ENCODE data around the gene ICAM1. TPM values are rescaled to one million over a fixed set of nuclear protein-coding genes. Genes with fewer than 3 reads are reported as not detected.

Gene ICAM1
- total and polyA plus RNA-seq, 10 of the 15 experiments (the other 5 are each of a cell fraction or from before 2014, with no cell fraction given): 7.6 to 115 (median 60.2) TPM

GRCh38 chr19:10295305-10295846 lies 24.5 kb downstream of the ICAM1 start (continued):
- TF ChIP-seq ZNF592 (IDR thresholded peaks at IDR 0.05) (no peak), CBFB (IDR thresholded peaks at IDR 0.05; ENCODE audit: low read depth) (no peak), PAX5 (IDR thresholded peaks at IDR 0.05; ENCODE audit: borderline replicate concordance, low read depth, low read length) (no peak), JUND (IDR thresholded peaks at IDR 0.05; ENCODE audit: low read depth, low read length) (no peak), RELA (IDR thresholded peaks at IDR 0.05; ENCODE audit: borderline replicate concordance, partially characterized antibody) (no peak), CHD4 (IDR thresholded peaks at IDR 0.05) (no peak), SUZ12 (IDR thresholded peaks at IDR 0.05; ENCODE audit: unreplicated experiment) (no peak), SREBF2 (IDR thresholded peaks at IDR 0.05; ENCODE audit: low read length) (no peak), ZBTB40 (IDR thresholded peaks at IDR 0.05; ENCODE audit: borderline replicate concordance) (no peak), MXI1 (IDR thresholded peaks at IDR 0.05; ENCODE audit: low read depth, low read length) (peak; percentile 73), ATF7 (IDR thresholded peaks at IDR 0.05; ENCODE audit: low read depth) (no peak), MTA2 (IDR thresholded peaks at IDR 0.05; ENCODE audit: low read depth) (peak; percentile 35; the same call in 1 of the 2 replicates), TAF1 (IDR thresholded peaks at IDR 0.05; ENCODE audit: borderline replicate concordance, low read depth, low read length) (no peak), PKNOX1 (IDR thresholded peaks at IDR 0.05) (peak; percentile 82), IKZF1 (conservative IDR thresholded peaks at IDR 0.05) (peak; percentile 33; the same call in 1 of the 2 replicates), BCL11A (IDR thresholded peaks at IDR 0.05; ENCODE audit: low read depth, low read length) (no peak), TBL1XR1 (IDR thresholded peaks at IDR 0.05; ENCODE audit: low read depth, low read length) (no peak), ZBTB4 (CRISPR knock-in tag; IDR thresholded peaks at IDR 0.05) (no peak), NR2F1 (conservative IDR thresholded peaks at IDR 0.05) (peak; percentile 87), SMAD5 (IDR thresholded peaks at IDR 0.05; ENCODE audit: low read depth) (no peak)

Data from GM12878 (cell line).